Hematopoietic multipotent progenitor cell (in vitro differentiated cells): ENCODE results near the gene NGRN. TPM values are rescaled to one million over a fixed set of nuclear protein-coding genes. Genes with fewer than 3 reads are reported as not detected.

Experiments used
- DNase-seq, 3 donors: peaks; one replicate each; pipeline ENCODE4 v3.0.0-alpha.2; 2011 to 2015; ENCODE audit warnings: low read depth in 2 of 3, low spot score in 2 of 3
- total RNA-seq: library from RNA; depleted of rRNA; stranded (reverse); fragments of >200 nt; gene quantifications from one replicate; pipeline ENCODE4 v1.2.3, GENCODE V29; 2012

Gene NGRN, protein sequence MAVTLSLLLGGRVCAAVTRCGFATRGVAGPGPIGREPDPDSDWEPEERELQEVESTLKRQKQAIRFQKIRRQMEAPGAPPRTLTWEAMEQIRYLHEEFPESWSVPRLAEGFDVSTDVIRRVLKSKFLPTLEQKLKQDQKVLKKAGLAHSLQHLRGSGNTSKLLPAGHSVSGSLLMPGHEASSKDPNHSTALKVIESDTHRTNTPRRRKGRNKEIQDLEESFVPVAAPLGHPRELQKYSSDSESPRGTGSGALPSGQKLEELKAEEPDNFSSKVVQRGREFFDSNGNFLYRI
- 31.0 TPM for total RNA-seq

DNA sequence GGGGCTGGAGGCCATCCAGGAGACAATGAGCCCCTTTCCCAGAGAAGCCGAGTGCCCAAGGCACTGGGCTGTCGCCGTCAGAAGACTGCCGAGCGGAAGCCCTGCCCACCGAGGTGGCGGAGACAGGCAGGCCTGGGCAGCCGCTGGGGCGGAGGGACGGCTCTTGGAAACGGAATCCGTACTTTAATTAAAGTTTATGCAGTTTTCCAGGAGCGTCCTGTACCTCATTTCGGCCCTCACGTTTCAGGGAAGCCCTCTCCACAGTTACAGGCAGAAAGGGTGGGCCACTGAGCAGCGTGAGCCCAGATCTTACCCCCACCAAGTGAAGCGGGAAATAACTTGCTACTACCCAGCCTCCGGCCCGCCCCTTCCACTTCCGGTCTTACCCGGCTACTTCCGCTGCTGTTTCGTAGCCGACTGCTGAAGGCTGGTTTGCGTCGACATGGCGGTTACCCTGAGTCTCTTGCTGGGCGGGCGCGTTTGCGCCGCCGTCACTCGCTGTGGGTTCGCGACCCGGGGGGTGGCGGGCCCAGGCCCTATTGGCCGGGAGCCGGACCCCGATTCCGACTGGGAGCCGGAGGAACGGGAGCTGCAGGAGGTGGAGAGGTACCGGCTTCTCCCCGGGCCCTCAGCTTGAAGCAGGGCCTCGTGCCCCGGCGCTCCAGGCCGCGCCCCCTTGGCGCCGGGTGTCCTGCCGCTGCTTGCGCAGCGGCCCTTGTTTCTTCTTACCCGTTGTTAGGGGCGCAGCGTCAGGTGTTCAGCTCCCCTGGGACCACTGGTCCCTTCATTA, at the start of gene NGRN:
NGRN (plus strand) TSS at position 402 of the 790 bp plus-strand sequence; CDS start at position 443, 41 bp downstream.
- peak; percentile 77 to 94 (median 91) for DNase-seq

DNA sequence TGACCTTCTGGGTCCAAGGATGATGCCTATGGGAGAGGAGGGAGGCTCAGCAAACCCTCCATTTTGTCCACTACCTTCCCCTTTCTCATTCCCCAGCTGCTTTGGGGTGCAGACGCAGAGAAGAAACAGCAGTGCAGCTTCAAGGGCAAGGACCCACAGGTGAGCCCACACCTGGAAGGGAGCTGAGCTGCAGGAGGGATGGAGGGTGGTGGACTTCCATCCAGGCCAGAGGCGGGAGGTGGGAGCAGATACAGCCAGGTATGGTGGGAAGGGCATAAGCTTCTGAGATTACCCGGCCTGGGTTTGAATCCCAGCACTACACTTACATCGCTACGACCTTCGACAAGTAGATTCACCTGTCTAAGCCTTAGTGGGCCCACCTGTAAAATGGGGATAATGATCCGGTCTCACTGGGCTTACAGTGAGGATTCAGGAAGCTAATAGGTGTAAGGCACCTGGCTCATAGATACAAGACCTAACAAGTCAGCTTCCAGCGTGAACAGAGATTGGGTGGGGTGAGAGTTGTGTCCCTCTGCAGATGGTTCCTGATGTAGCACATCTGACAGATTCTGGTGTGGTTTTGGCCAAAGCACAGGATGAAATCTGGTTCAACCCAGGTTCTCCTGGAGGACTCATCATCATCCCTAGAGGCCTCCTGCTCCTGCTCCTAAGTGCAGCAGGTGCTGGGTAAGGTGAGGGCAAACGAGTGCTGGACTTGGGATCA, 47.6 kb upstream of the NGRN start:
- DNase-seq: no peak

DNA sequence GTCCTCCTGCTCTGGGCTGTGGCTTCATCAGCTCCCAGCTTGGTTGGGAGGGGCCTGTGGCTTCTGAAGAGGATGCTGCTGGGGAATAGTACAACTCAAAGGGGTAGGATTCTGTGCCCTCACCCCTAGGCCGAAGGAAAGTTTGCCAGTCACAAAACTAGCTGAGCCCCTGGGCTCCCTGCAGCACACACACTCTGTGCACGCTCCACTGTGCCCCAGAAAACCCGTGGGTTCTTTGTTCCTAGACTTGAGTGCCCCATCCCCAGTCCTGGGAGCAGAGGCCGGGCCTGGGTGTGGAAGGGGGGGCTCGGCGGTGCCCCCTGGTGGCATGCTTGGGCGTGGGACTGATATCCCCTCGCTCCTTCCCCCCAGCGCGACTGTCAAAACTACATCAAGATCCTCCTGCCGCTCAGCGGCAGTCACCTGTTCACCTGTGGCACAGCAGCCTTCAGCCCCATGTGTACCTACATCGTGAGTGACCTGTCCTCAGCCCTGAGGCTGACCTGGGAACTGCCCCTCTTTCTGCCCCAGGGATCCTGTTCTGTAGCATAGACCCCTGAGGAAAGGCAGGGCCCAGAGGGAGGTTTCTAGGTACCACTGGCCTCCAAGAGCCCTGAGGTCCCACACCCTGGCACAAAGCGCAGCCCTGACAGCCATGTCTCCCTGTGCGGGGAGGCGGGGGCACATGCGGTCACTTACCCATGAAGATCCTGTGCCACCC, 45.9 kb upstream of the NGRN start:
- peak in 1 of 3 donors; percentile 68 for DNase-seq

DNA sequence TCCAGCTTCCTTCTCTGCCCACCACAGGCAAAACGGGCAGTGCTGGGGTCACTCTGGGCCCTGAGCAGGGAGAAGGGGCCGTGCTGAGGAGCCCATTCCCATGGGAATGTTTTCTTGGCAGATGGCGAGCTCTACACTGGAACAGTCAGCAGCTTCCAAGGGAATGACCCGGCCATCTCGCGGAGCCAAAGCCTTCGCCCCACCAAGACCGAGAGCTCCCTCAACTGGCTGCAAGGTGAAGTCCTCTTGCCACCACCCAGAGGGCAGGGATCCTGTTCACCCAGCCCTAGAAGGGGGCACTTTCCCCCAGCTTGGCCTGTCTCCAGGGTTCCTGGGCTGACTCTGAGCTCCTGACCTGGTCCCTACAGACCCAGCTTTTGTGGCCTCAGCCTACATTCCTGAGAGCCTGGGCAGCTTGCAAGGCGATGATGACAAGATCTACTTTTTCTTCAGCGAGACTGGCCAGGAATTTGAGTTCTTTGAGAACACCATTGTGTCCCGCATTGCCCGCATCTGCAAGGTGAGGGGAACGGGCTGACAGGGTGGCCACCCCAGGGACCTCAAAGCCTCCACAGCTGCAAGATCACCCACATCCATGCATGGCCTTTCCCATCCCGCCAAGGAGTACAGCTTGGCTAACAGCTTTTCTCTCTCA, 44.1 kb upstream of the NGRN start:
- DNase-seq: peak in 1 of 3 donors; percentile 63

DNA sequence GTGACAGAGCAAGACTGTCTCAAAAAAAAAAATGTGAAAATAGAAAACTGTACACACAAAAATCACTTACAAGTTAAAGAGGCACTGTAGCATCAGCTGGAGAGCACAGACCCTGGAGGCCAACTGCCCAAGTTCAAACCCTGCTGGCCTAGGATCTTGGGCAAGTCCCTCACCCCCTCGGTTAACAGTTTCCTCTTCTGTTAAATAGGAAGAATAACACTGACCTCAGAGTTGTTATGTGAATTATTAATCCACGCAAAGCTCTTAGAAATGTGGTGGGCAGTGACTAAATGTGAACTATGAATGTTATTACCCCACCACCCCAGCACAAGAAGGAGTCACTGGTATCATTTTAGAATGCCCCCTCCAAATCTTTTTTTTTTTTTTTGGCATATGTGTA, 42.9 kb upstream of the NGRN start:
- no peak for DNase-seq

DNA sequence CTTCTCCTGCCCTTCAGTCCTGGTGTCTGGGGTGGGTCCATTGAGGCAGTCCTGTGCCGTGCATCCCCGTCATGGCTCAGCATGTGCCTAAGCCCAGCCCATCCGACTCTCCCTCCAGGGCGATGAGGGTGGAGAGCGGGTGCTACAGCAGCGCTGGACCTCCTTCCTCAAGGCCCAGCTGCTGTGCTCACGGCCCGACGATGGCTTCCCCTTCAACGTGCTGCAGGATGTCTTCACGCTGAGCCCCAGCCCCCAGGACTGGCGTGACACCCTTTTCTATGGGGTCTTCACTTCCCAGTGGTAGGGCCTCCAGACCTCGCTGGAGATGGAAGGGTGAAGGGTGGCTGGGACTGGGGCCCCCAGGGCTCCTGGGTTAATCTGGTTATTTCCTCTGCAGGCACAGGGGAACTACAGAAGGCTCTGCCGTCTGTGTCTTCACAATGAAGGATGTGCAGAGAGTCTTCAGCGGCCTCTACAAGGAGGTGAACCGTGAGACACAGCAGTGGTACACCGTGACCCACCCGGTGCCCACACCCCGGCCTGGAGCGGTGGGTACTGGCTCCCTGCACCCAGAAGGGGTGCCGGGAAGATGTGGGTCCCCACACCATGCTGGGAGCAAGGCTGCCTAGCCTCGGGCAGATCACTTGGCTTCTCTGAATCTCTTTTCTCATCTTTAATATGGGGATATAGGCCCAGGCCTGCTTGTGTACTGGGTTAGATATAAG, 41.9 kb upstream of the NGRN start:
- DNase-seq: no peak

DNA sequence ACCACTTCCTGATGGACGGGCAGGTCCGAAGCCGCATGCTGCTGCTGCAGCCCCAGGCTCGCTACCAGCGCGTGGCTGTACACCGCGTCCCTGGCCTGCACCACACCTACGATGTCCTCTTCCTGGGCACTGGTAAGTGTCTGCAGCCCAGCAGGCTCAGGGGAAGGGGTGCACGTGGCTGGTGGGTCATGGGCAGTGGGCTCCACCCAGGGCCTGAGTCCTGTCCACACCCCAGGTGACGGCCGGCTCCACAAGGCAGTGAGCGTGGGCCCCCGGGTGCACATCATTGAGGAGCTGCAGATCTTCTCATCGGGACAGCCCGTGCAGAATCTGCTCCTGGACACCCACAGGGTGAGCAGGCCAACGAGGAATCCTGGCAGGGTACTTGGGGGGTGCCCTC, 40.4 kb upstream of the NGRN start:
- DNase-seq: no peak

DNA sequence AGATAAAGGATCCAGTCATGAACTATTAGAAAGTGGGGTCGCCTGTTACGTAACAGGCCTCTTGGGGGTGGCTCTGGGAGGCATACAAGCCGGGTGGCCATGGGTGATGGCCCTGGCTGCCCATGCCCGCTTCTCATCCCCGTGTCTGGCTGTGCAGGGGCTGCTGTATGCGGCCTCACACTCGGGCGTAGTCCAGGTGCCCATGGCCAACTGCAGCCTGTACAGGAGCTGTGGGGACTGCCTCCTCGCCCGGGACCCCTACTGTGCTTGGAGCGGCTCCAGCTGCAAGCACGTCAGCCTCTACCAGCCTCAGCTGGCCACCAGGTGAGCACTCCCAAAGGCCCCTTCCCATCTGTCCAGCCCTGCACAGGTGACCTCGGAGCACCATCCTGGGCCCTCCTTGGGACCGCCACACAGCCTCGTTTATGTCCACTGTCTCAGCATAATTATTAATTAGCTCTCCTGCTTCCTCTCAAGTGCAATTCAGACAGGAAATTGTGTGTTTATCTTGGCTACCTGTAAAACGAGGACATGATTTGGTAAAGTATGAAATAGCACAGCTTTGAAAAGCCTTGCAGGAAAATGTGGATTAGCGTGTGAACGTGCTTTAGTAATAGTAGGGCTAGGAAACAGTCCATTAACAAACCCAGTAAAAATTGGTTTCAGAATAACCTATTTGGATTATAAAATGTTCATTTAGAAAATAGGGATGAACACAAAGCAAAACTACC, 39.8 kb upstream of the NGRN start:
- no peak for DNase-seq

DNA sequence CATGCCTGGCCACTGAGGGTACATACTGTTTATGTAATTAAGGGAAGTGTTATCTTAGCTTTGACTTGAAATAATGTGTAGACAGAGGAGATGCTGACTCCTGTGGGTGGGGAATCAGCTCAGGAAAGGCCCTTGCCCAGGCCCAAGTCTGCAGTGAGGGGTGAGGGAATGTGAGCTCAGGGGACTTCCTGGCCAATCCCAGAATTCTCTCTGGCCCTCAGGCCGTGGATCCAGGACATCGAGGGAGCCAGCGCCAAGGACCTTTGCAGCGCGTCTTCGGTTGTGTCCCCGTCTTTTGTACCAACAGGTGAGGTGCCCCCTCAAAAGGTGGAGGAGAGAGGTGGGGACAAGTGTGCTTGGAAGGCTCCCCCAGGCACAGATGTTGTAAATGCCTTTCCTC, 38.1 kb upstream of the NGRN start:
- no peak for DNase-seq

DNA sequence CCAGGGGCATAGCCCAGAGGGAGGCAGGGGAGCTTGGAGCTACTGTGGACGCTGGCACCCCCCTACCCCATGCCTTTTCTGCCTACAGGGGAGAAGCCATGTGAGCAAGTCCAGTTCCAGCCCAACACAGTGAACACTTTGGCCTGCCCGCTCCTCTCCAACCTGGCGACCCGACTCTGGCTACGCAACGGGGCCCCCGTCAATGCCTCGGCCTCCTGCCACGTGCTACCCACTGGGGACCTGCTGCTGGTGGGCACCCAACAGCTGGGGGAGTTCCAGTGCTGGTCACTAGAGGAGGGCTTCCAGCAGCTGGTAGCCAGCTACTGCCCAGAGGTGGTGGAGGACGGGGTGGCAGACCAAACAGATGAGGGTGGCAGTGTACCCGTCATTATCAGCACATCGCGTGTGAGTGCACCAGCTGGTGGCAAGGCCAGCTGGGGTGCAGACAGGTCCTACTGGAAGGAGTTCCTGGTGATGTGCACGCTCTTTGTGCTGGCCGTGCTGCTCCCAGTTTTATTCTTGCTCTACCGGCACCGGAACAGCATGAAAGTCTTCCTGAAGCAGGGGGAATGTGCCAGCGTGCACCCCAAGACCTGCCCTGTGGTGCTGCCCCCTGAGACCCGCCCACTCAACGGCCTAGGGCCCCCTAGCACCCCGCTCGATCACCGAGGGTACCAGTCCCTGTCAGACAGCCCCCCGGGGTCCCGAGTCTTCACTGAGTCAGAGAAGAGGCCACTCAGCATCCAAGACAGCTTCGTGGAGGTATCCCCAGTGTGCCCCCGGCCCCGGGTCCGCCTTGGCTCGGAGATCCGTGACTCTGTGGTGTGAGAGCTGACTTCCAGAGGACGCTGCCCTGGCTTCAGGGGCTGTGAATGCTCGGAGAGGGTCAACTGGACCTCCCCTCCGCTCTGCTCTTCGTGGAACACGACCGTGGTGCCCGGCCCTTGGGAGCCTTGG, 37.4 kb upstream of the NGRN start:
- no peak for DNase-seq

DNA sequence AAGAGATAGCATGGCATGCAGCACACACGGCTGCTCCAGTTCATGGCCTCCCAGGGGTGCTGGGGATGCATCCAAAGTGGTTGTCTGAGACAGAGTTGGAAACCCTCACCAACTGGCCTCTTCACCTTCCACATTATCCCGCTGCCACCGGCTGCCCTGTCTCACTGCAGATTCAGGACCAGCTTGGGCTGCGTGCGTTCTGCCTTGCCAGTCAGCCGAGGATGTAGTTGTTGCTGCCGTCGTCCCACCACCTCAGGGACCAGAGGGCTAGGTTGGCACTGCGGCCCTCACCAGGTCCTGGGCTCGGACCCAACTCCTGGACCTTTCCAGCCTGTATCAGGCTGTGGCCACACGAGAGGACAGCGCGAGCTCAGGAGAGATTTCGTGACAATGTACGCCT, 36.5 kb upstream of the NGRN start:
- no peak for DNase-seq

DNA sequence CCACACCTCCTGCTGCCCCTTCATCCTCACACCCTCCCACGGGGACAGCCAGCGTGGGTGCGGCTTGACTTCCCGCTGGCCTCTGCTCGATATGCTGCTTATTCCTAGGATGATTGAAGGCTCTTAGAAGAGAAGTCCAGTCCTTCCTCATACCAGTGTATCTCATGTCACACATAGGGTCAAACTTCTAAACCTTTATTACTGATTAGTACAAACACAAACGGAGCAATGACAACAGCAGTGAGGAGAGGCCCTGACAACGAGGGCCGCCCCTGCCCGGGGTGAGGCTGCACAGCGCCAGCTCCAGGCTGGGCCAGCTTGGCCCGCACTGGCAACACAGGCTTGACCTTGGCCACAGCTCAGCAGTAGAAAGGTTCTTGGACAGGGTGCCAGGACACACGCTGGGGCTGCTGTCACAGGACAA, 35.4 kb upstream of the NGRN start:
- no peak for DNase-seq

DNA sequence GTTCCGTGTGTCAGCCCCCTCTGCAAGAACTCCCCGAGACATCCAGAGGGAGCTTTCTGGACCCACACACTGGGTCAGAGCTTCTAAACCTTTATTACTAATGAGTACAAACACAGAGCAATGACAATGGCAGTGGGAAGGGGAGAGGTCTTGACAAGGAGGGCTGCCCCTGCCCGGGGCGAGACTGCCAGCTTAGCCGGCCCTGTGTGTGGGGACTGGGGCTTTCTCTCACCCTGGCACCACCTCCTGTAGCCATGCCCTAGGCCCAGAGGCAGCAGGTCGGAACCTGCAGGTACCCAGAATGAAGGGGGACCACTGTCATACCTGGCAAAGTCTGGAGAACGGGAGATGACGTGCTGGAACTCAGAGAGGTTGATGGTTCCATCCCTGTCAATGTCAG, 34.9 kb upstream of the NGRN start:
- DNase-seq: no peak

DNA sequence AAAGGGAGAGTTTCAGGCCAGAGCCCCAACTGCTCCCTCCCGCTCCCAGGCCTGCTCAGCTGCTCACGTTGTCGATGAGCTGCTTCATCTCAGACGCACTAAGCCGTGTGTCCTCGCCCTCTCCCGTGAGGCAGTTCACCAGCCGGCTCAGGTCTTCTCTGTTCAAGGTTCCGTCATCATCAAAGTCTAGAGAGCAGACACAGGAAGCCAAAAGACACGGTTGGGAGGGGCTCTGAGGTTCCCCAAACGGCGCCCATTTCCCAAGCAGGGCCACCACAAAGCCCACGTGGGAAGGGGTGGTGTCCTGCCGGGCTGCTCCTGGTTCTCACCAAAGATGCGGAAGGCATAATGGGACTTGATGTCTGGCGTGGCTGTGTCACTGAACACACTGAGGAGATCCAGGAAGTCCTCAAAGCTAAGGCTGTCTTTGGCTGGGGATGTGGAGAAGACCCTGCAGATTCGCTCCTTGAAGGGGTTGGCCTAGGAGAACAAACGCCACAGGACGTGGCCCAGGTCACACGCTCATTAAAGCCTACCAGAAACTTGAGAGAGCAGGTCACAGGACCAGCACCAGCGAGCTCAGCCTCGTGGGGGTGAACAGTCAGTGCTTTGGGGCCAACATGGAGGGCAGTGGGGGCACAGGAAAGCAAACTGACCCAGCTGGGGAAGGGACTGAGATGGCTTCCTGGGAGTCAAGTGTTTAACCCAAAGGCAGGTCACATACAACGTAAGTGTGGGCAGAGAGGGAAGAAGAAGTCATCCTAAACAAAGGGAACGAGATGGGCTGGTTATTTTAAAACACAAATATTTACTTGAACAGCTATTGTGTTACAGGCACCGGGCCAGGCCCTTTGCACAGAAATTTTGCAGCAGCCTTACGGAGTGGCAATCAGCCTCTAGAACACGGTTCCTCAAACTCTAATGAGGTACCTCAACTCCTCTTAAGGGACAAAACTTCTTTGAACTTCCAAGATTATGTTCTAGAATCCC, 34.1 kb upstream of the NGRN start:
- peak in 2 of 3 donors; percentile 40 to 63 for DNase-seq

DNA sequence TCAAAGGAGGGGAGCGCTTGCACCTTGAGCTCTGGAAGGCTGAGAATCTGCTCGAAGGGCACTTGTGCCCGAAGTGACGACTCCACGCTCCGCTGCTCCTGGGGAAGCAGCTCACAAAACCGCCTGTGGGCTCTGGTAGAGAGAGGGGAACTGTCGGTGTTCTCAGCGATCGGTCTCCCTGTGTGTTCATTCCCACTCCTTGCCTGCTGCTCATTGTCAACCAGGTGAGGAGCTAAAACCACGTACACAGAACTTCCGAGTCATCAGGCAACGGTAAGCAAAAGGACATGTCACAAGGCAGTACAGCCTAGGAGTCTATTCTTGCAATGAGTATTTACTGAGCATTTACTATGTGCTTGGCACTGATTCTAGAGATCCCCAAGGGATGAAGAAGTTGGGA, 33.3 kb upstream of the NGRN start:
- DNase-seq: no peak

DNA sequence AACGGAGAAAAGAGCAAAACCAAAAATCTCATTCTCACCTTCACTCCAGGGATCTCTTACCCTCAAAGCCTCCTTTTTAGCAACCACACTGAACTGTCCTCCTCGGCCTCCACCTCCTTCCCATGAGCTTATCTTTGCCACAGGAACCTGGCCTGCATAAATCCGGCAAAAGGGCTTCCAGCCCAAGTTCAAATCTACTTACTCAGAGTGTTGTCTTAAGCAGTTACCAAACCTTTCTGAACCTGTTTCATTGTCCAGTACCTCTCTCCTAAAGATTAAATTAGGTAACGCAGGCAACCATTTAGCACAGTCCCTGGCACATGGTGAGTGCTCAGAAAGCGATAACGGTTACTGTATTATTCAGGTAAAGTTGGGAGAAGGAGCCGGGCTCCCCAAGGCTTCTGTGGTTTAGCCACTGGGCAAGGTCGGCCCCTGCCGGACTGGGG, 32.5 kb upstream of the NGRN start:
- DNase-seq: no peak
